Astrocyte of the spinal cord (primary cell): ENCODE data around the gene EDNRB.
"Not testable (repeated sequence)": the region's sequence is repeated elsewhere in the genome, so short reads cannot be mapped to it uniquely, and the experiment has no call there.

Source experiments
- DNase-seq: peaks from one replicate; pipeline ENCODE4 v3.0.0; 2011; ENCODE audit warnings: low read depth, low spot score
- H3K4me3 ChIP-seq: 2 replicates; pipeline ENCODE4 v1.5.1; 2011; ENCODE audit warnings: low read depth, mild to moderate bottlenecking, low read length, moderate library complexity
- in situ Hi-C: cut with HindIII; loops from 2 replicates; pipeline ENCODE4 v1.10.0; 2017; ENCODE audit warnings: low sequenced_read_pairs
- TF ChIP-seq, protein P1 (sequence below): IDR thresholded peaks from 2 replicates; pipeline ENCODE4 v1.5.1; 2012; ENCODE audit warnings: low read depth, mild to moderate bottlenecking, low read length, inconsistent platforms

EDNRB gene

DNA sequence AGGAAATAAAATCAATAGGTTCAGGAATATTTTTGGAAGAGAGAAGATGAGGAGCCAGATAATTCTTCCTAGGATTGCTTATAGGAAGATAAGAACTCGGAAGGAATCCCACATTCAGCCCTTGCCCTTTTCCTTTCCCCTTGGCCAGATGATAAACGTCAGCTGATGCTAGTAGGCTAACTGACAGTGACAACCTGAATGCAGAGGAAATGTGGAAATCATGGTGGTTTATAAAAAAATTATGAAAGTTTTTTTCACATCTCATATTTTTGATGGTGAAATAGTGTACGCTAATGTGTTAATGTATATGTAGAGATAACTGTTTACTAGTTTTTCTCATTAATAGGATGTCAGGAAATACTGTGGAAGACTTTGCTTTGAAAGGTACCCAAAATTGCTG is 56.9 kb downstream of the EDNRB start:
- TF ChIP-seq, protein P1, sequence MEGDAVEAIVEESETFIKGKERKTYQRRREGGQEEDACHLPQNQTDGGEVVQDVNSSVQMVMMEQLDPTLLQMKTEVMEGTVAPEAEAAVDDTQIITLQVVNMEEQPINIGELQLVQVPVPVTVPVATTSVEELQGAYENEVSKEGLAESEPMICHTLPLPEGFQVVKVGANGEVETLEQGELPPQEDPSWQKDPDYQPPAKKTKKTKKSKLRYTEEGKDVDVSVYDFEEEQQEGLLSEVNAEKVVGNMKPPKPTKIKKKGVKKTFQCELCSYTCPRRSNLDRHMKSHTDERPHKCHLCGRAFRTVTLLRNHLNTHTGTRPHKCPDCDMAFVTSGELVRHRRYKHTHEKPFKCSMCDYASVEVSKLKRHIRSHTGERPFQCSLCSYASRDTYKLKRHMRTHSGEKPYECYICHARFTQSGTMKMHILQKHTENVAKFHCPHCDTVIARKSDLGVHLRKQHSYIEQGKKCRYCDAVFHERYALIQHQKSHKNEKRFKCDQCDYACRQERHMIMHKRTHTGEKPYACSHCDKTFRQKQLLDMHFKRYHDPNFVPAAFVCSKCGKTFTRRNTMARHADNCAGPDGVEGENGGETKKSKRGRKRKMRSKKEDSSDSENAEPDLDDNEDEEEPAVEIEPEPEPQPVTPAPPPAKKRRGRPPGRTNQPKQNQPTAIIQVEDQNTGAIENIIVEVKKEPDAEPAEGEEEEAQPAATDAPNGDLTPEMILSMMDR: no peak
- in situ Hi-C loops: no loop called here
- DNase-seq: no peak
- H3K4me3 ChIP-seq: no peak overlapping the region

DNA sequence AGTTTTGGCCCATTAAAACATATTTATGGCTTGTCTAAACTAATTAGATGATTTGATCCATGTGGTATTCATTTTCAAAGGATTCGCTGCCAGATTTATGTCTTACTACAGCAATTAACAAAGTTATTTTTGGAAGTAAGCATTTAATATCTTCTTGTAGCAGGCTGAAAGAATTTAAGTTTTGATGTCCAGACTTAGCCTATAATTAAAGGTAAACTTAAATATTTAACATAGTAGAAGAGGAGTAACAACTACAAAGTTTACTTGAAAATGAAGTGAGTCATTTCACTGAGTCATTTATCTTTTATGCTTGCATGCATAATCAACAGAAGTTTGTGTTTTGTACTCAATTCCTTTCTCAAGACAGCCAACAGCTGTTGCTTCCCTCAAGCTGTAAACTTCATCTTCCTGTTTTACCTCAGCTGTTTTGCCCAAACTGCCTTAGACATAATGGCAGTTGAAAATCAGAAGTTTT is 58.1 kb downstream of the EDNRB start:
- in situ Hi-C loops: no loop called here
- TF ChIP-seq, protein P1: no peak
- DNase-seq: peak; percentile 42
- H3K4me3 ChIP-seq: no peak overlapping the region

DNA sequence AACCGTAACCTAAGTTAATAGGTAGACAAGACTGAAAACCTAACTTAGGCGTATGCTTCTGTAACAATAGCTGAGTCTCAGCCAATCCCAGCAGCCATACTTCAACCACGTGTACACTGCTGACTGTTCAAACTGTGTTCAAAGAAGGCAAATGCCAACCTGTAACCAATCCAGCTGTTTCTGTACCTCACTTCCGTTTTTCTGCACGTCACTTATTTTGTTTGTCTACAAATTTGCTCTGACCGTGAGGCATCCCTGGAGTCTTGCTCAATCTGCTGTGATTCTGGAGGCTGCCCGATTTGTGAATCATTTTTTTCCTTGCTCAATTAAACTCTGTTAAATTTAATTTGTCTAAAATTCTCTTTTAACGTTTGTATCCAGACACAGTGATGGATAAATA is 59.2 kb downstream of the EDNRB start:
- no peak overlapping the region for H3K4me3 ChIP-seq
- in situ Hi-C loops: no loop called here
- DNase-seq: no peak

DNA sequence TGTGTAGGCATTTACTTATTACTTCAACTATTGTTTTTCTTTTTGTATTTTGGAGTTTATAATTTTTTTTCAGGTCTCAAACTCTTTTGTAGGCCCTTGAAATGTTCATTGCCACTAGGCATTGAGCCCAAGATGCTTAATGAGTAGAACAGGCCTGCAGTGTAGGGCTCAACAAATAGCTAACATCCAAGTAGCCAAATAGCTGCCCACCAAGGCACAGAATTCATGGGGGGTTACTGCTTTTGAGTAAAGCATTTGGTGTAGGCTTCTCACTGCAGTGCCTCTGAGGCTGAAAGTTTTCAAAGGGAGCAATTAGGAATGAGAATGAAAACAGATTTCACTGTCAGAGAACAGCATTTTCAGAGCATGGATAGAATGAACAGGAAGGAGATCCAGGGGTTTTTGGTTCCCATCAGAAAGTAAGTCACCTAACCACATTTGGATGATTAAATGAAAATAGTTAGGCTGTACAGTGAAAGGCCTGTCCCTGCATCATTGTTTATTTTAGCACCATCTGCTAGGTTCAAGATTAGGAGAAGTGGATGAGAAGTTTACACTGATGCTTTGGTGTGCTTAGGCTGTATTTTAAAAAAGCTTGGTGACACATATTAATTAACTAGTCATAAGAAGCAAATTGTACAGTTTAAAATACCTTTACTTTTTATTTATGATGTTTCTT is 61.0 kb downstream of the EDNRB start:
- H3K4me3 ChIP-seq: no peak overlapping the region
- no peak for DNase-seq
- TF ChIP-seq, protein P1: no peak
- in situ Hi-C loops: no loop called here

More for the DNA sequence above, 59.2 kb downstream of the EDNRB start:
- TF ChIP-seq, protein P1: no peak

DNA sequence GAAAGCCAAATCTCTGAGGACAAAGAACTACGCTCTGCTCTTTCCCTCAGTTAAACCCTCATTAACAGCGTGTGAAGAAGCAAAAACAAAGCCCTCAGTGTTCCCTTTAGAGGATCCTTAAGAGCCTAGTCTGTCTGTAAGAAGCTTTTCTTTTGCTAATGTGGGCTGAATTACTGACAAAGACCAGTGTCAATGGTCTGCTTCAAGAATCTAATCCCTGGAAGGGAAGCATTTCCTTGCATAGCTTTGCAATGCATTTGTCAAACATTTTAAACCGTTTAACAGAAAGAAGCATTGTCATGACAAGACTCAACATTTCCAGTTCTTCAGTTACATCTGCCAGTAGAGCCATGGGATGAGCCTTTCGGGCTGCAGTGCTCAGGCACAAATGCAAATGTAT is 64.9 kb downstream of the EDNRB start:
- DNase-seq: no peak
- no peak overlapping the region for H3K4me3 ChIP-seq
- in situ Hi-C loops: no loop called here
- TF ChIP-seq, protein P1: no peak

DNA sequence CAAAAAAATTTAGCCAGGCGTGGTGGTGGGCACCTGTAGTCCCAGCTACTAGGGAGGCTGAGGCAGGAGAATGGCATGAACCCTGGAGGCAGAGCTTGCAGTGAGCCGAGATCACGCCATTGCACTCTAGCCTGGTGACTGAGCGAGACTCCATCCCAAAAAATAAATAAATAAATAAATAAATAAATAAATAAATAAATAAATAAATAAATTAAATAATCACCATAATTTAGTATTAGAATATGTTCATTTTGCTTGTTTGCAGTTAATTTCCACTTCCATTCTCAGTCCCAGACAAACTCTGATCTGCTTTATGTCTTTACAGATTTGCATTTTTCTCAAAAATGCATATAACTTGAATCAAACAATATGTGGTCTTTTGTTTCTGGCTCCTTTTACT is 70.6 kb downstream of the EDNRB start:
- H3K4me3 ChIP-seq, in situ Hi-C loops, DNase-seq: not testable (repeated sequence)

DNA sequence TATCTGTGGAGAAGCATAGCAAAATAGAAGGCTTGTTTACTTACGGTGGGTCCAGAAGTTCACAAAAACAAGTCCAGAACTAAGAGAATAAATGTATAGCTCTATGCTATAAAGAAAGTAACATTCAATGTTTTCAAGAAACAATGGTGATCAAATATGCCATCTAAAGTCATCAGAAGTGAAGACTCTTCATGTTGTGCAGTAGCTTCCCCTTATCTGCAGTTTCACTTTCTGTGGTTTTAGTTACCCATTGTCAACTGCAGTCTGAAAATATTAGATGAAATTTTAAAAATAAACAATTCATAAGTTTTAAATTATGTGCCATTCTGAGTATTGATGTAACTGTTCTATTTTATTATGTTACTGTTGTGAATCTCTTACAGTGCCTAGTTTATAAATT is 72.5 kb downstream of the EDNRB start:
- in situ Hi-C loops: no loop called here
- TF ChIP-seq, protein P1: no peak
- no peak for DNase-seq
- no peak overlapping the region for H3K4me3 ChIP-seq
